Fibroblast of villous mesenchyme (primary cell): ENCODE measurements around the gene INSR. TPM values are rescaled to one million over a fixed set of nuclear protein-coding genes. Genes with fewer than 3 reads are reported as not detected.

ENCODE experiments used
- DNase-seq: peaks from one replicate; pipeline ENCODE4 v3.0.0-alpha.2; 2010; ENCODE audit warnings: low read depth
- H3K4me3 ChIP-seq: 2 replicates; pipeline ENCODE4 v1.5.1; 2011; ENCODE audit warnings: low read depth, mild to moderate bottlenecking, low read length
- total RNA-seq: library from RNA; depleted of rRNA; stranded (reverse); fragments of >200 nt; gene quantifications from 2 replicates; pipeline ENCODE4 v1.2.3, GENCODE V29; 2012
- TF ChIP-seq, protein P1 (sequence below): IDR thresholded peaks from 2 replicates; pipeline ENCODE4 v1.5.1; 2012; ENCODE audit warnings: low read depth, mild to moderate bottlenecking, low read length; ENCODE audit not compliant: insufficient read depth

Gene INSR
- total RNA-seq: 3.0 and 10.3 TPM in 2 replicates

DNA sequence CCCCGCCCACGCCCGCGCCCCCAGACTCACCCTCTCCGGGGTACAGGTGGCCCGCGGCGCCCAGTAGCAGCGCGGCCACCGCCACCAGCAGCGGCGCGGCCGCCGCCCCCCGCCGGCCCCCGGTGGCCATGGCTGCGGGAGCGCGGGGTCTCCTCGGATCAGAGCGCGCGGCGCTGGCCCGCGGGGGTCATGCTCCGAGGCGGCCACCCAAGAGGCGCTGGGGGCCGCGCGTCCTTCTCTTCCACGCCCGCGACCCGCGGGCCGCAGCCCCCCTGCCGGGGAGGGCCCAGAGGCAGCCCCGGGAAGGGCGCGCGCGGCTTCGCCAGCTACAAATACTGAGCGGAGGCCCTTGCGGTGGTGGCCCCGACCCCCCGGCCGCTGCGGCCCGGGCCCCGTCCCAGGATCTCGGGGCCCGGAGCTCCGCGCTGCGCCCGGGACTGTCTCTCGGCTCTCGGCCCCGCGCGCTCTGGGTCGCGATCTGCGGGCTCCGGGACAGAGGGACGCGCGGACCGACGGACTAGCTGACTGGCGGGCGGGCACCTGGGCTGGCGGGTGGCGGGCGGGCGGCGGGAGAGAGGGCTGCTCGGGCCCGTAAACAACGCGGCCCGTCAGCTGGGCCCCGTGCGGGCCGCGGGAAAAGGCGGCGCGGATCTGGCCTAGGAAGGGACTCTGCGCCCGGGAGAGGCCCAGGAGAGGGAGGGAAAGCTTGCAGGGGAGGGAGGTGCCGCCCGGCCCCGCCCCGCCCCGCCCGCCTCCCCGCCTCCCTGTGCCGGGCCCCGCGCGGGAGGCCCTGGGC, at the start of gene INSR:
Gene INSR, minus strand, starts transcription at position 653 of the 796 bp plus-strand sequence. Its CDS starts 523 bp downstream, at position 130.
- TF ChIP-seq, protein P1, sequence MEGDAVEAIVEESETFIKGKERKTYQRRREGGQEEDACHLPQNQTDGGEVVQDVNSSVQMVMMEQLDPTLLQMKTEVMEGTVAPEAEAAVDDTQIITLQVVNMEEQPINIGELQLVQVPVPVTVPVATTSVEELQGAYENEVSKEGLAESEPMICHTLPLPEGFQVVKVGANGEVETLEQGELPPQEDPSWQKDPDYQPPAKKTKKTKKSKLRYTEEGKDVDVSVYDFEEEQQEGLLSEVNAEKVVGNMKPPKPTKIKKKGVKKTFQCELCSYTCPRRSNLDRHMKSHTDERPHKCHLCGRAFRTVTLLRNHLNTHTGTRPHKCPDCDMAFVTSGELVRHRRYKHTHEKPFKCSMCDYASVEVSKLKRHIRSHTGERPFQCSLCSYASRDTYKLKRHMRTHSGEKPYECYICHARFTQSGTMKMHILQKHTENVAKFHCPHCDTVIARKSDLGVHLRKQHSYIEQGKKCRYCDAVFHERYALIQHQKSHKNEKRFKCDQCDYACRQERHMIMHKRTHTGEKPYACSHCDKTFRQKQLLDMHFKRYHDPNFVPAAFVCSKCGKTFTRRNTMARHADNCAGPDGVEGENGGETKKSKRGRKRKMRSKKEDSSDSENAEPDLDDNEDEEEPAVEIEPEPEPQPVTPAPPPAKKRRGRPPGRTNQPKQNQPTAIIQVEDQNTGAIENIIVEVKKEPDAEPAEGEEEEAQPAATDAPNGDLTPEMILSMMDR: no peak

DNA sequence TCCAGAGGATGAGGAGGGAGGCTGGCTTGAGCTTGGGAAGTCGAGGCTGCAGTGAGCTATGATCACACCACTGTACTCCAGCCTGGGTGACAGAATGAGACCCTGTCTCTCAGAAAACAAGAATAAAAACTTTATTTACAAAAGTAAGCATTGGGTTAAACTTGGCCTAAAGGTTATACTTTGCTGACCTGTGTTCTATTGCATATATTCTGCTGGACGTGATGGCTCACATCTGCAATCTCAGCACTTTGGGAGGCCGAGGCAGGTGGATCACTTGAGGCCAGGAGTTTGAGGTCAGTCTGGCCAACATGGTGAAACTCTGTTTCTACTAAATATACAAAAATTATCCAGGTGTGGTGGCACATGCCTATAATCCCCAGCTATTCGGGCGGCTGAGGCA, 47.9 kb upstream of the INSR start:
- TF ChIP-seq, protein P1: no peak
- no peak for DNase-seq
- no peak overlapping the region for H3K4me3 ChIP-seq

More for the DNA sequence above, at the start of gene INSR:
- H3K4me3 ChIP-seq: peak within 1 kb of the TSS; percentile 64
- DNase-seq: peak; percentile 91

DNA sequence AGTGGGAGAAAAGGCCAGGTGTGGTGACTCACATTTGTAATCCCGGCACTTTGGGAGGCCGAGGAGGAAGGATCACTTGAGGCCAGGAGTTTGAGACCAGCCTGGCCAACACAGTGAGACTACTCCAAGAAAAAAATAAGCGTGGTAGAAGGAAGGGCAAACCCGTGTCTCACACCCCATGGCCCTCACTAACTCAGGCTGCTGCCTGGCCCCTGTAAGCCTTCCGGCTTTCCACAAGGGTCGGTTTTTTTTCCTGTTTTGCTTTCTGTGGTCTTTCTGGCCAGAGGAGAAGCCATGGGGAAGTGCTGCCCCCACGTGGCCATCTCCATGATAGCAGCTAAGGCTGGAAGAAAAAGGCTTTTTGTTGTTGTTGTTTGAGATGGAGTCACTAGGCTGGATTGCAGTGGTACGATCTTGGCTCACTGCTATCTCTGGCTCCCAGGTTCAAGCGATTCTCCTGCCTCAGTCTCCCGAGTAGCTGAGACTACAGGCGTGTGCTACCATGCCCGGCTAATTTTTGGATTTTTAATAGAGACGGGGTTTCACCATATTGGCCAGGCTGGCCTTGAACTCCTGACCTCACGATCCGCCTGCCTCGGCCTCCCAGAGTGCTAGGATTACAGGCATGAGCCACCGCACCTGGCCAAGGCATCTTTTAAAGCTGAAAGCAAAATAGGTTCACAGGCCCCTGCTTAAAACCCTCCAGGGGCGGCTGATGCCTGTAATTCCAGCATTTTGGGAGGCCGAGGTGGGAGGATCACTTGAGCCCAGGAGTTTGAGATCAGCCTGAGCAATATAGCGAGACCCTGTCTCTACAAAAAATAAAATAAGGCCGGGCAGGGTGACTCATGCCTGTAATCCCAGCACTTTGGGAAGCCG, 47.0 kb upstream of the INSR start:
- peak; percentile 77 for DNase-seq
- TF ChIP-seq, protein P1: peak; percentile 95

DNA sequence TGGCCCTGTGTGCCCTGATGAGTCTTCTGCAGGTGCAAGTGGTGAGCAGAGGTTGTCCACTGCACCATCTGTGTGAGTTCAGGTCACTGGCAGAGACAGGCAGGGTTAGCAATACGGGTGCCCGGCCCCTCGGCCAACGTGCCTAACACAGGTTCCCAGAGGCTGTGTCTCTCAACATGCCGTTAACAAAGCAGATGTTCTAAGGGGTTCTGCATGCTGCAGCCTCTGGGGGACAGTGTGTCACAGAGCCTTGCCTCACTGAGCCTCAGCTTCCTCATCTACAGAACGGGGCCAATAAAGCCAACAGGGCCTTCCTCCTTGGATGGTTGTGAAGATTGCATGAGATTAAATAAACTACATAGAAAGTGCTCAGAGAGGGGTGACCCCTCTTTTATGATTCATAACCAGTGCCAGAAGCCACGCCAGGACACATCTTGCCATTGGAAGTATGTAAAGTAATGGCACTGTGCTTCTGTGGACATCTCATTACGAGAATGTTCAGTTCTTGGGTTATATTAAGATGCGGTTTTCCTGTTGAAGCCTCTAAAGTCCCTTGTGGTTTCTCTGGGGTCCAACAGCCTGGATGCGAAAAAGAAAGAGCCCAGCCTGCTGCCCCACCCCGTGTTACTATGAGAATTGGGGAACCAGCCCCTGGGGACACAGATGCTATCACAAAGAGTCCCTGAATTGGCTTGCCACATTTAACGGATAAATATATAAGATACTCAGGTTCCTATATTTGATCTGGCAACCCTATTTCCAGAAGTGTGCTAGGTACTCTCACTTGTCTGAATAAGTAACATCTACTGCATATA, 43.4 kb upstream of the INSR start:
- H3K4me3 ChIP-seq: no peak overlapping the region
- no peak for DNase-seq
- TF ChIP-seq, protein P1: no peak

More for the DNA sequence above, 47.0 kb upstream of the INSR start:
- H3K4me3 ChIP-seq: no peak overlapping the region

DNA sequence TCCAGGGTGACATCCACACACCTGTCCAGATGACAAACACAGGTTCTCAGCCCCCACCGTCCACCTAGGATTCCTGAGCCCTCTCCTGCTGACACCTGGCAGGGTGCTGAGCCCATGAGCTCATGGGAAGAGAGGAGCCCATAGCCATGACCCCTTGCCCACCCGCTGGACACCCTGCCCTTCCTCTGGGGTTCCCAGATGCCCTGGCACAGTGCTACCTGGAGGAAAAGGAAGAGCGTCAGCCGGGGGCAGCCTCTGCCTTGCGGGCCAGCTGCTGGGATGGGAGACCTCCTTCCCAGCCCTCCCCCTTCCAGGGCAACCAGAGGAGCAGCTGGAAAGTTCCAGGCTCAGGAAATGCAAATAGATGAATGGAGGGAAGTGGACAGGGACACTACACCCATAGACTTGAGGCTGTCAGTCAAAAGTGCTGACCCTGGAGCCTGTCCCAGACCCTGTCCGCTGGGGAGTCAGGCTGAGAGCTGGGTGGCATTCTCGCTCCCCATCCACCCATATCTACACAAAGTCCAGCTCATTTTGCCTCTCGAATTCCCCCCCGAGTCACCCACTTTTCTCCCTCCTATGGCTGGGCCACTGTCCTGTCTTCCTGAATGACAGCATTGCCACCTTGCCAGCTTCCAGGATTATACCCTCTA, 42.2 kb upstream of the INSR start:
- no peak overlapping the region for H3K4me3 ChIP-seq
- TF ChIP-seq, protein P1: no peak
- DNase-seq: no peak
